GM03348 (cell line): ENCODE data around the gene CCL11.
A peak's percentile ranks its signal among the peaks of the same experiment; 100 is the strongest.

ENCODE experiments used
- DNase-seq: peaks from one replicate; pipeline ENCODE4 v3.0.0; 2012; ENCODE audit warnings: low spot score

CCL11 gene

DNA sequence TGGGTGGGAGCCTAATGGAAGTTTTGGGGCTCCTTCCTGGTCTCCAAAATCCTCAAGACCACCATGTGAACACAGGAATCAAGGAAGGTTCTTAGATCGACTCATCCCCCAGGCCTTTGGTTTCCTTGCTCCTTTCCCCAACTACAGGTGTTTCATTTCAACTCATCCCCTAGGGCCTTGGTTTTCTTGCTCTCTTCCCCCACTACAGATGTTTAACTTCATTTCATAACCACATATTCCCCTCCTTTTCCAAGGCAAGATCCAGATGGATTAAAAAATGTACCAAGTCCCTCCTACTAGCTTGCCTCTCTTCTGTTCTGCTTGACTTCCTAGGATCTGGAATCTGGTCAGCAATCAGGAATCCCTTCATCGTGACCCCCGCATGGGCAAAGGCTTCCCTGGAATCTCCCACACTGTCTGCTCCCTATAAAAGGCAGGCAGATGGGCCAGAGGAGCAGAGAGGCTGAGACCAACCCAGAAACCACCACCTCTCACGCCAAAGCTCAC is at the start of gene CCL11:
CCL11 (plus strand) TSS at position 457 of the 507 bp plus-strand sequence. CDS start 67 bp downstream, outside the sequence.
- no peak for DNase-seq

DNA sequence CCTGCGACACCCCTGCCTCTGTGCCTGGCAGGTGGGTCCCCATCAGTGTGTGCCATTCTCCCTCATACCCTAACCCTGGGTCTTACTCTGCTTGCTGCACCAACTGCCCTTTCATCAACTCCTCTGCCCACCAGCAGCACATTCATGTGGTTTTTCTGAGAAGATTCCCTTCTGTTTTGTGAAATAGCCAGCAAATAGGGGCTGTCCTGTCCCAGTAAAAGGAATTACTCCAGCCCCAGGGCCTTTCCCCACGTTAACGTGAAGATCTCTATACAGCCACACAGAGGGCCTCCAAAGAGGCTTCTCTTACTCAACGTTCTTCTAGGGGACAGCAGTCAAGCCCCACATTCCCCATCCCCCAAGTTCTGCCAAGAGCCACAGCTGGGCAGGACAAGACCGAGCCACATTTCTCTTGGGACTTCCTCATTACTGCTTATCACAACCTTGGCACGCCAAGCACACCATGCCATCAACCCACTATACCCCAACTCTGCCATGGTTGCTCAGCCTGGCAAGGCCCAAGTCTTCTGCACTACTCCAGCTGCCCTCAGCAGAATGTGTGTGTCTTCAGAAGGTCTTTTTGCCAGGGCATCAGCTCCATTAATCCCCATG is 49.2 kb upstream of the CCL11 start:
- no peak for DNase-seq

DNA sequence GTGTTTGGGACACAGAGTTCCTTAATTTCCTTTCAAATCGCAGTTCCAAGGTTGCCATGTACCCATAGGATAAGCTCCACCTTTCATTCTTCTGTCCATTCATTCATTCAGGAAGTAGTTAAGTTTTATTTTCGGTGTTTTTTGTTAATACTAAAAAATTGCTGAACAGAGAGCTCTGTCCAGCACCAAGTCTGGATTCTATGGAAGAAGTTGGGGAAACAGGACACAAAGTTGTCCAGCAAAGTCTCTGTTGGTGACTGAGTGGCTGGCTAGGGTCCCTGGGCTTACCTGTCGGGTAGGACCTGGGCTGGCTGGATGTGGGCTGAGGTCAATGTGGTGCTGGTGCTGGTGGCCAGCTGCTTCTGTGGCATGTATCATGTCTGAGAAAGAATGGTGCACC is 48.1 kb upstream of the CCL11 start:
- DNase-seq, result no peak

DNA sequence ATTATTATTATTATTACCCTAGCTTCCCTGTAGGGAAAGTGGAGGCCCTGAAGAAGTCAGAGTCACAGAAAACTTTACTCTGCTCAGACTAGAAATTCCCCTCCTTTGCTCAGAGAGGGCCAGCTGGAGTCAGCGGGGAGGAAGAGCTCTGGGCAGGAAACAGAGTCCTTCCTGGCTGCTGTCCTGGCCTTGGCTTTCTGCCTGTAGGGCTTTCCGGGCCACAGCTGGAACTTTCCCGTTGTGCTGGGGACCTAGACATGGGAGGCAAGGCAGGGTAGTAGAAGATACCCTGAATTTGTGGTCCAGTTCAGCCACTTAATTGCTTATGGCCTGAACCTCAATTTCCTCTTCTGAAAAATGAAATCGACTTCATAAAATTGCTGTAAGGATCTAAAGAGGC is 44.5 kb upstream of the CCL11 start:
- peak; percentile 47 for DNase-seq

DNA sequence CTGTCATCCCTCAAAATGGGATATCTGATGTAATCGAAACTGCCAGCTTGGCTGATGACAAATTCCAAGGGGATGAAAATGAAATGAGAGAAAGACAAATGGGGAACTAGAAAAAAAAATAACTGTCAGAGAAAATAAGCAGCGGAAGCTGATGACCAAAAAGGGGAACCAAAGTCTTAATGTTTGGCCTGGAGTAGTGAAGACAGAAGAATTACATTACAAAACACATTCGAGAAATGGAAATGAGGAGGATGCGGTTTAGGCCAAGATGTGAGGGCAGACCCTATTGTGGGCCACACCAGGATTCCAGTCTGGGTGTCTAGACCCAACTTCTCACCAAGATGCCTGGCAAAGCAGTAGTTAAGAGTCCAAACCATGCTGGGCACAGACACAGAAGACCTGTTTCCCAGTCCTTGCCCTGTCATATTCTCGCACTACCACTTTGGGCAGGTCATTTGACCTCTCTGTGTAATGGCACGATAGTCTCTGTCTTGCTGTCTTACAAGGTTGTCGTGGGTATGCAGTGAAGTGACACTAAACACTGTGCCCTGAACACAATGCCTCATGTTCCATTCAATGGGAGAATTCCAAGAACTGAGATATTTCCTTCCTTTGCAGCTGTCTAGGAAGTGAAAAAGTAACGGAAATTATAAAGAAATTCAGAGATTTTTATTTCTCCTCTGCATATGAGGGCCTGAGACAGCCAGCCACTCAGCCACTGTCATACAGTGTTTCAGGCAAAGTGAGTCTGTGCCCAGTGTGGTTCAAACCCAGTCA is 42.8 kb upstream of the CCL11 start:
- DNase-seq, result no peak

DNA sequence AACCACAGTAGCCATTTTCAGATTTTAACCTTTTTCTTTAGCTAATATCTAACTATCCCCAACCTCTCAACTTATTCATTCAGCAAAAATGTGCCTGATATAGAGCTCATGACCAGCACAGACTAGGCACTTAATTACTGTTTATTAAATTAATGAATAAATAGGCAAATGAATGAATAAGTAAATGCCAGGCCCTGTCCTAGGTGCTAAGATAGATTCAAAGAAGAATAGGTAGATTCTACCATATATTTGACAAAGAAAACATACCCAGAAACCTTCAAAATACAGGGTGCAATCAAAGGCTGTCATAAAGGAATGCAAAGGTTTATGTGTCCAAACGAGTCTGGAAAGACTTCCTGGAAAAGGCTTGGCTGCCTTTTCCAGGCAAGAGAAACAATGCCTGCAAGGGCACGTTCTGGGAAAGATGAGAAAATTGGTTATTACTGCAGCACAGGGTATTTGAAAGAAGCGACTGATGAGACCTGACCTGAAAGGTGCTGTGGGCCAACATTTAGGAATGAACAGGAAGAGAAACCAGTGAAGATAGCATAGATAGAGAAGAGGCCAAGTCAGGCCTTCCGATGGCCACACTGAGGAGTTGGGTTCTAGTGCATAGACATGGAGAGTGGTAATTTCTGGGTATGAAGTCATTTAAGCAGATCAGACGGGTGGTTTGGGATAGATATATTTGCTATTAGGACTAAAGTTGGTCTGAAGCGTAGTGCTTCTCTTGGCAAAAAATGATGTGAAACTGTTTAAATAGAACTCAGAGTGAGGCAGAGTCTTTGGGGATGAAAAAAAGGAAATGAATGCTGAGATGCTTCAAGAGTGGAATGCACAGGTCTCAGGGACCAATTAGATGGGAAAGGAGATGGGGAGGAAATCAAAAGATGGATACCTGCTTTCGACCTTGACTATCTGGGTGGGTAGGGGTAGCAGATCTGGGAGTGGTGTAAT is 41.9 kb upstream of the CCL11 start:
- DNase-seq, result no peak

- DNase-seq, result no peak
These were observed 40.1 kb upstream of the CCL11 start for GRCh38 chr17:34245351-34245905.

GRCh38 chr17:34246446-34246845 is 39.1 kb upstream of the CCL11 start:
- no peak for DNase-seq

DNA sequence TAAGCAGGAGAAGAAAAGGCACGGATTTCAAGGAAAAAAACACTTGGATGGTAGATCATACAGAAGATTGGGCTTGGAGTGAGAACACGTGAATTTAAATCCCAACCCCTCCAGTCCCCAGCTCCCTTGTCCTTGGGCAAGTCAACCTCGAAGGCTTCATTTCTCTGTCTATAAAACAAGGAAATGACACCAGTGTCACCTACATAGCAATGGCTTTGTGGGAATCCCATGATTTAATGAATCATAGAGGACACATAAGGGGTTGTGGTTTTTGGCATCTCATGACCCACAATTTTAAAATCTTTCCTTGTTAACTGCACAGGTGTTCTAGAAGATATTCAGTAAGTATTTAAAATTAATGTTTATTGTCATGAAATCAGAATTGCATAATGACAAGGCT is 38.7 kb upstream of the CCL11 start:
- no peak for DNase-seq

GRCh38 chr17:34248511-34249024 is 37.0 kb upstream of the CCL11 start:
- peak; percentile 60 for DNase-seq

GRCh38 chr17:34249061-34249460 is 36.5 kb upstream of the CCL11 start:
- no peak for DNase-seq

GRCh38 chr17:34249478-34249877 is 36.1 kb upstream of the CCL11 start:
- DNase-seq, result no peak

DNA sequence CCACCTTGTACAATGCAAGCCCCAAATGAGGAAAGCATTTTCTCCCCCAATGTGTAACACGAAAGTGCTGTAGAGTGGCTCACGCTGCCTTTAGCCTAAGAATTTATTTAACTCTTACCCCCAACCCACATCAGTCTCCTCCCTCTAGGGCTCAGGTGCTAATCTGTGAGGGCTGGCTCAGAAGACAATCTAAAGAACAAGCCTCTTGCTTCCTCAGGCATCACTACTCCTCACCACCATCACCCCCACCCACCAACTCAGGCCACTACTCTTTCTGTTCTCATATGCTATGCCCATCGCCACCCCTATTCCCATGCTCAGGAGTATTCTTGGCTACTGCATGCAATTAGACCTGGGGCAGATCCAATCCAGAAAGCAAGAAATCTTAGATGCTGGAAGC is 34.4 kb upstream of the CCL11 start:
- no peak for DNase-seq

GRCh38 chr17:34252095-34252443 is 33.5 kb upstream of the CCL11 start:
- no peak for DNase-seq

- DNase-seq, result peak; percentile 91
These were observed 33.0 kb upstream of the CCL11 start for GRCh38 chr17:34252444-34253138.

DNA sequence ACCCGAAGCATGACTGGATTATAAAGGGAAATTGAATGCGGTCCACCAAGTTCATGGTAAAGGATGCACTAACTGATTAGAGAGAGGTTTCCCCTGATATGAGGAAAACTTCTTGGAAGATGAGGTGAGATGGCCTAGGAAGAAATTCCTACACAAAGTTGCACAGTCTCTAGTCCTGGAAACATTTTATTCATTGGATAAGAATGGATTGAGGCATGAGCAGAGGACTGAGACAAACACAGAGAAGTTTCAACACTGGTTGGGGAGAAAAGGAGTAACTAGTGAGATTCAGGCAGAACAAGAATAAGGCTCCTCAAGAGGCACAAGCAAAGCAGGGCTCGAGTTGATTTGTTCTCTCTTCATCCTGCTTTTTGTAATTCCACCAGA is 32.4 kb upstream of the CCL11 start:
- no peak for DNase-seq

DNA sequence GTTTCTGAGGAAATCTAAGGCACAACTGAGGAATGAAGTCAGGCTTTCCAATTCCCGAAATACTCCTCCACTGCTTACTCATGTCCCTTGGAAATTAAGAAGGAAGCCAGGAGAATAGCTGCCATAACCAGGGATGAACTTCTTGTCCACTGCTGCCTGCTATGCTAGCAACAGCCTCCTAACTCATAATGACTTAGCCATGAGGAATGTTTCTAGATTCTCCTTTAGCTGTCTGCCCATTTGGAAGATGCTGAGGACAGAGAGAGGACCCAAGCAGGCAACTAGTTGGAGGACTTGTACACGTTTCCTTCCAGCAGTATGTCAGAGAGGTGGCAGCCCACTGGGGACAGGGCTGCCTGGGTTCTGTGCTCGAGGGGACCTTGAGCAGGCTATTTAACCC is 31.4 kb upstream of the CCL11 start:
- DNase-seq, result peak; percentile 77

GRCh38 chr17:34254651-34255380 is 30.7 kb upstream of the CCL11 start, which contains the start of gene CCL2:
Gene CCL2 (plus strand): TSS chr17:34255285. CDS start chr17:34255350, 65 bp downstream.
- peak; percentile 81 for DNase-seq

DNA sequence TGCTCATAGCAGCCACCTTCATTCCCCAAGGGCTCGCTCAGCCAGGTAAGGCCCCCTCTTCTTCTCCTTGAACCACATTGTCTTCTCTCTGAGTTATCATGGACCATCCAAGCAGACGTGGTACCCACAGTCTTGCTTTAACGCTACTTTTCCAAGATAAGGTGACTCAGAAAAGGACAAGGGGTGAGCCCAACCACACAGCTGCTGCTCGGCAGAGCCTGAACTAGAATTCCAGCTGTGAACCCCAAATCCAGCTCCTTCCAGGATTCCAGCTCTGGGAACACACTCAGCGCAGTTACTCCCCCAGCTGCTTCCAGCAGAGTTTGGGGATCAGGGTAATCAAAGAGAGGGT is 30.2 kb upstream of the CCL11 start:
- no peak for DNase-seq

GRCh38 chr17:34255841-34256240 is 29.7 kb upstream of the CCL11 start:
- DNase-seq, result no peak
